ENCODE results near the gene SMYD3. TPM values are rescaled to one million over a fixed set of nuclear protein-coding genes. Genes with fewer than 3 reads are reported as not detected.

Gene SMYD3
- total and polyA plus RNA-seq, 9 of the 15 experiments (the other 6 are each of a cell fraction or from before 2014, with no cell fraction given), result 128 to 440 (median 197) TPM

DNA sequence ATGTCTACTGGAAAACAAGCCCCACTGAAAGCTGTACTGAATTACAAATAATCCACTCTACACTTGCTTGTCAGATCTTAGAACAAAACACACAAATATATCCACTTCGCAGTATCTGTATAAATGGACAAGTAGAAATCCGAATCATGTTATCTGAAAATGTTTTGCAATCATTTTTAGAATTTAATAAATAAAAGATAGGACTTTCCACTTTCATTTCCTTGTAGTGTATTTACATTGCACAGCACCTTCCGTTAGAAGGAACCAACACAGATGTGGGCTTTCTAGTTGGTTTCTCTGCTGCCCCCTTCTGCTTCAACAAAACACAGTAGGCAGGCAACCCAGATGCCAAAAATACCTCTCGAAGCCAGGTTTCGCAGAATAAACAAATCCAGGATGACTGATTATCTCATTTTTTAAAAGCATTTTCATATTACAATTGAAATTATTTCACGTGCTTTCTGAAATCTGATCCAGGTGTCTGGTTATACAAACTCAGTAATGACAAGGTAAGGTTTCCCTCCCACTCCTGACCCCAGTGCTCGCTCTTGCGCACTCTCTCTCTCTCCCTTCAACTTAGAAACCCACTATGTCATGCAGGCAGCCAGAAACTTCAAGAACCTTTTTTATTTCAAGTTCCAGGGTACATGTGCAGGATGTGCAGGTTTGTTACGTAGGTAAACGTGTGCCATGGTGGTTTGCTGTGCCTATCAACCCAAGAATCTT, 389.9 kb downstream of the SMYD3 start (continued):
- TF ChIP-seq ESRRB (CRISPR knock-in tag; IDR thresholded peaks at IDR 0.05; ENCODE audit: borderline replicate concordance), result 0 out of 2 replicates have a peak, but pooled peaks have one; percentile 17
- no peak for TF ChIP-seq NEUROD1 (IDR thresholded peaks at IDR 0.05; ENCODE audit: borderline replicate concordance, low read depth, low read length, partially characterized antibody)
- peak; percentile 48; the same call in 1 of the 2 replicates for TF ChIP-seq DPF2 (IDR thresholded peaks at IDR 0.05)
- TF ChIP-seq HDAC6 (IDR thresholded peaks at IDR 0.05; ENCODE audit: low read depth, low read length), result no peak
- TF ChIP-seq, protein P1, sequence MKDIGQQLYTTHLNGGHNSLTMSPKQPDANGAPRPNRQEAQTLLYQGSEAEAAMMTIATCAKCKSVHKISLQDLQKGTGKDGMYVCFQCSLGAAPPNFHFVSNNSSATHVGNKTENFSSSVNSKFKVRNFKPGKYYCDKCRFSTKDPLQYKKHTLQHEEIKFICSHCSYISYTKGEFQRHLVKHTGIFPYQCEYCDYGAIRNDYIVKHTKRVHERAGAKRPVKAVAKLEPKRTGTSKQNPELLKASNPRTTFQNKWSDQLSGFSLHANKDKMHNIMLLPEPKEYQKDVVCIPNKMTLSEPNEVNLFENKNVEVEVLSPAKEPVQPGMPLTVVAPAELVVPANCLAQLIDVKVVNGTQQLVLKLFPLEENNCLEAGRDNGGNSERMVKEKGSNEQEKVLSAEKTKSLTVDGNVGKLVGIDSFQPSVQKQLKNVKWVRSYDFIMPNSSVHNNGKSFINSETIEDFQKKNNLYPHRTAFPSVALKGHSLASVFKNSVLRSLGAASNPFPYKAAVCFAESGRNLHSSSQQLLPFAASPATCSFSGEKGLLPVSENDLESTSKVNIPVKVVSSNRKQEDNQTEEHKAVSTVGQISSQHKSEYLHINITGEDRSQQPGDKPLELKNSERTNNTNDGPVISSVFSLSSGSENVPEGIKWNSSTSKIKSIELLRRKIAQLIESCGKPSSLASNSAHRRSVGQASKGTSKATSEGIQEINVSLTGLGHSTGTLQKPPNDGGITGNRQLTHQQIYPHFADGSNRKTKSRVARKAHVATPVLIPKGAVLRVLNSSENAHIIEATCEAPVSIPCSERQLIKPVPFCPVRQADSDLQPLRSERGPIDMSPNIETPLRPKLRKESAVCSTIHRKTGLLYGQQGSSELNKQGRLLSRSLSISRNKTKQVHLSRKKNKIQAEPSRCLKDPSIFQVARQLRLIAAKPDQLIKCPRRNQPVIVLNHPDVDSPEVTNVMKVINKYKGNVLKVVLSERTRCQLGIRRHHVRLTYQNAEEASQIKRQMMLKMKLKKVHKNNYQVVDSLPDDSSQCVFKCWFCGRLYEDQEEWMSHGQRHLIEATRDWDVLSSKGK (CRISPR knock-in tag; IDR thresholded peaks at IDR 0.05), result no peak
- TF ChIP-seq HEY1 (CRISPR knock-in tag; IDR thresholded peaks at IDR 0.05; ENCODE audit: borderline replicate concordance), result no peak
- TF ChIP-seq KLF10 (CRISPR knock-in tag; IDR thresholded peaks at IDR 0.05), result no peak
- no peak for TF ChIP-seq ZNF133 (CRISPR knock-in tag; IDR thresholded peaks at IDR 0.05)
- peak; percentile 76; the same call in 1 of the 2 replicates for TF ChIP-seq BRD4 (IDR thresholded peaks at IDR 0.05)
- TF ChIP-seq, protein P2, sequence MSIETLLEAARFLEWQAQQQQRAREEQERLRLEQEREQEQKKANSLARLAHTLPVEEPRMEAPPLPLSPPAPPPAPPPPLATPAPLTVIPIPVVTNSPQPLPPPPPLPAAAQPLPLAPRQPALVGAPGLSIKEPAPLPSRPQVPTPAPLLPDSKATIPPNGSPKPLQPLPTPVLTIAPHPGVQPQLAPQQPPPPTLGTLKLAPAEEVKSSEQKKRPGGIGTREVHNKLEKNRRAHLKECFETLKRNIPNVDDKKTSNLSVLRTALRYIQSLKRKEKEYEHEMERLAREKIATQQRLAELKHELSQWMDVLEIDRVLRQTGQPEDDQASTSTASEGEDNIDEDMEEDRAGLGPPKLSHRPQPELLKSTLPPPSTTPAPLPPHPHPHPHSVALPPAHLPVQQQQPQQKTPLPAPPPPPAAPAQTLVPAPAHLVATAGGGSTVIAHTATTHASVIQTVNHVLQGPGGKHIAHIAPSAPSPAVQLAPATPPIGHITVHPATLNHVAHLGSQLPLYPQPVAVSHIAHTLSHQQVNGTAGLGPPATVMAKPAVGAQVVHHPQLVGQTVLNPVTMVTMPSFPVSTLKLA (conservative IDR thresholded peaks at IDR 0.05), result peak in 1 of 2 experiments; percentile 41; a peak in 2 of 4 replicates
- TF ChIP-seq KAT7 (CRISPR knock-in tag; IDR thresholded peaks at IDR 0.05; ENCODE audit: borderline replicate concordance), result 0 out of 2 replicates have a peak, but pooled peaks have one; percentile 19
- no peak for TF ChIP-seq EGR1 (conservative IDR thresholded peaks at IDR 0.05)
- TF ChIP-seq, protein P3, sequence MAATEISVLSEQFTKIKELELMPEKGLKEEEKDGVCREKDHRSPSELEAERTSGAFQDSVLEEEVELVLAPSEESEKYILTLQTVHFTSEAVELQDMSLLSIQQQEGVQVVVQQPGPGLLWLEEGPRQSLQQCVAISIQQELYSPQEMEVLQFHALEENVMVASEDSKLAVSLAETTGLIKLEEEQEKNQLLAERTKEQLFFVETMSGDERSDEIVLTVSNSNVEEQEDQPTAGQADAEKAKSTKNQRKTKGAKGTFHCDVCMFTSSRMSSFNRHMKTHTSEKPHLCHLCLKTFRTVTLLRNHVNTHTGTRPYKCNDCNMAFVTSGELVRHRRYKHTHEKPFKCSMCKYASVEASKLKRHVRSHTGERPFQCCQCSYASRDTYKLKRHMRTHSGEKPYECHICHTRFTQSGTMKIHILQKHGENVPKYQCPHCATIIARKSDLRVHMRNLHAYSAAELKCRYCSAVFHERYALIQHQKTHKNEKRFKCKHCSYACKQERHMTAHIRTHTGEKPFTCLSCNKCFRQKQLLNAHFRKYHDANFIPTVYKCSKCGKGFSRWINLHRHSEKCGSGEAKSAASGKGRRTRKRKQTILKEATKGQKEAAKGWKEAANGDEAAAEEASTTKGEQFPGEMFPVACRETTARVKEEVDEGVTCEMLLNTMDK (IDR thresholded peaks at IDR 0.05; ENCODE audit: borderline replicate concordance, insufficient read depth, low read depth, low read length, poor library complexity, severe bottlenecking), result peak; percentile 52
- no peak for TF ChIP-seq CEBPG (CRISPR knock-in tag; IDR thresholded peaks at IDR 0.05)
- peak; percentile 24 to 46; a peak in 1 of 4 replicates for TF ChIP-seq CEBPG (tag; conservative IDR thresholded peaks at IDR 0.05 in 1 of 2, IDR thresholded peaks at IDR 0.05 in 1 of 2)
- TF ChIP-seq, protein P4, sequence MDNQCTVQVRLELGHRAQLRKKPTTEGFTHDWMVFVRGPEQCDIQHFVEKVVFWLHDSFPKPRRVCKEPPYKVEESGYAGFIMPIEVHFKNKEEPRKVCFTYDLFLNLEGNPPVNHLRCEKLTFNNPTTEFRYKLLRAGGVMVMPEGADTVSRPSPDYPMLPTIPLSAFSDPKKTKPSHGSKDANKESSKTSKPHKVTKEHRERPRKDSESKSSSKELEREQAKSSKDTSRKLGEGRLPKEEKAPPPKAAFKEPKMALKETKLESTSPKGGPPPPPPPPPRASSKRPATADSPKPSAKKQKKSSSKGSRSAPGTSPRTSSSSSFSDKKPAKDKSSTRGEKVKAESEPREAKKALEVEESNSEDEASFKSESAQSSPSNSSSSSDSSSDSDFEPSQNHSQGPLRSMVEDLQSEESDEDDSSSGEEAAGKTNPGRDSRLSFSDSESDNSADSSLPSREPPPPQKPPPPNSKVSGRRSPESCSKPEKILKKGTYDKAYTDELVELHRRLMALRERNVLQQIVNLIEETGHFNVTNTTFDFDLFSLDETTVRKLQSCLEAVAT (IDR thresholded peaks at IDR 0.05), result peak; percentile 15 to 42; a peak in 1 of 4 replicates
- no peak for TF ChIP-seq MAFG (tag; conservative IDR thresholded peaks at IDR 0.05)
- TF ChIP-seq EP400 (IDR thresholded peaks at IDR 0.05), result peak; percentile 36; the same call in 1 of the 2 replicates

Measured in K562 (cell line).